ENCODE data around the gene KMT2A. TPM values are rescaled to one million over a fixed set of nuclear protein-coding genes. Genes with fewer than 3 reads are reported as not detected.

Gene KMT2A
- total and polyA plus RNA-seq, 12 donors = 9.5 to 107 (median 42.5) TPM

DNA sequence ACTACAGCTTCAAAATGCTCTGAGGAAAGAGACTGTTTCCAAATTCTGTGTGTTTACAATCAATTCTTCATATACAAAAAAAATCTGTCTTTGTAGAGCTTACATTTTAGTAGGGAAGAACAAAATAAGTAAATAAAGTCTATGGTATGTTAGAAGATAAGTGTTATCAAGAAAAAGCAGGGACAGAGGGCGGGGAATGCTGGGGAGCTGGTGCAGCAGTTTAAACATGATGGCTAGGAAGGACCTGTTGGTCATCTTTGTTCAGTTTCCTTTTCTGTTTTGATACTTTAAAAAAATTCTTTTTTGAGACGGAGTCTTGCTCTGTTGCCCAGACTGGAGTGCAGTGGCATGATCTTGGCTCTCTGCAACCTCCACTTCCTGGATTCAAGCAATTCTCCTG is 110.8 kb downstream of the KMT2A start:
- Histone ChIP-seq H3K27me3 (no peaks in the 10 kb centered on the region), H3K4me3 (no peak overlapping the region), H3K27ac (no peak overlapping the region), H3K36me3 (replicated peaks in 1 of 2) (peaks cover 0 to 30% of the 10 kb centered on the region in 2 donors), H3K9me3 (replicated peaks in 1 of 3) (no peaks in the 10 kb centered on the region), H3K4me1 (replicated peaks in 1 of 2) (no peaks in the 10 kb centered on the region)
- no peak for TF ChIP-seq POLR2A (IDR thresholded peaks at IDR 0.05)
- TF ChIP-seq, protein P1, sequence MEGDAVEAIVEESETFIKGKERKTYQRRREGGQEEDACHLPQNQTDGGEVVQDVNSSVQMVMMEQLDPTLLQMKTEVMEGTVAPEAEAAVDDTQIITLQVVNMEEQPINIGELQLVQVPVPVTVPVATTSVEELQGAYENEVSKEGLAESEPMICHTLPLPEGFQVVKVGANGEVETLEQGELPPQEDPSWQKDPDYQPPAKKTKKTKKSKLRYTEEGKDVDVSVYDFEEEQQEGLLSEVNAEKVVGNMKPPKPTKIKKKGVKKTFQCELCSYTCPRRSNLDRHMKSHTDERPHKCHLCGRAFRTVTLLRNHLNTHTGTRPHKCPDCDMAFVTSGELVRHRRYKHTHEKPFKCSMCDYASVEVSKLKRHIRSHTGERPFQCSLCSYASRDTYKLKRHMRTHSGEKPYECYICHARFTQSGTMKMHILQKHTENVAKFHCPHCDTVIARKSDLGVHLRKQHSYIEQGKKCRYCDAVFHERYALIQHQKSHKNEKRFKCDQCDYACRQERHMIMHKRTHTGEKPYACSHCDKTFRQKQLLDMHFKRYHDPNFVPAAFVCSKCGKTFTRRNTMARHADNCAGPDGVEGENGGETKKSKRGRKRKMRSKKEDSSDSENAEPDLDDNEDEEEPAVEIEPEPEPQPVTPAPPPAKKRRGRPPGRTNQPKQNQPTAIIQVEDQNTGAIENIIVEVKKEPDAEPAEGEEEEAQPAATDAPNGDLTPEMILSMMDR (IDR thresholded peaks at IDR 0.05) = no peak
- intact Hi-C loops (cut with DNase I) = no loop called here
- peak in 1 of 7 donors; percentile 4 for DNase-seq
- WGBS, 4 donors = 94 to 100% (median 97%) methylated on average over 2 of the region's 2 CpGs

DNA sequence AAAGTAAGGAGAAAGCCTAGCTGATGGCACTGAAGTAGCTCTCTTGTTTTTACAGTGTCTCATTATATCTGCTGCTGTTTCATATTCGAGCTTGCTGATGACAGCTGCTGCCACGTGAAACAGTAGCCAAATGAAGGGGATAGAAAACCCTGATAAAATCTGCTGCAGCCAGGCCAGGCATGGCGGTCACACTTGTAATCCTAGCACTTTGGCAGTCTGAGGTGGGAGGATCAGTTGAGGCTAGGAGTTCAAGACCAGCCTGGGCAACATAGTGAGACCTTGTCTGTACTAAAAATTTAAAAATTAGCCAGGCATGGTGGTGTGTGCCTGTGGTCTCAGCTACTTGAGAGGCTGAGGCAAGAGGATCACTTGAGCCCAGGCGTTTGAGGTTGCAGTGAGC is 116.0 kb downstream of the KMT2A start:
- Histone ChIP-seq H3K27me3 (no peaks in the 10 kb centered on the region), H3K9me3 (replicated peaks in 1 of 3) (no peaks in the 10 kb centered on the region), H3K4me3 (no peak overlapping the region), H3K36me3 (replicated peaks in 1 of 2) (peaks cover 0 to 49% of the 10 kb centered on the region in 2 donors), H3K4me1 (replicated peaks in 1 of 2) (no peaks in the 10 kb centered on the region), H3K27ac (no peak overlapping the region)
- TF ChIP-seq, protein P1 (IDR thresholded peaks at IDR 0.05) = no peak
- no peak for TF ChIP-seq POLR2A (IDR thresholded peaks at IDR 0.05)
- 87 to 90% (median 89%) methylated on average over 4 of the region's 4 CpGs for WGBS, 4 donors
- intact Hi-C loops (cut with DNase I) = no loop called here
- peak in 1 of 7 donors; percentile 66 for DNase-seq

DNA sequence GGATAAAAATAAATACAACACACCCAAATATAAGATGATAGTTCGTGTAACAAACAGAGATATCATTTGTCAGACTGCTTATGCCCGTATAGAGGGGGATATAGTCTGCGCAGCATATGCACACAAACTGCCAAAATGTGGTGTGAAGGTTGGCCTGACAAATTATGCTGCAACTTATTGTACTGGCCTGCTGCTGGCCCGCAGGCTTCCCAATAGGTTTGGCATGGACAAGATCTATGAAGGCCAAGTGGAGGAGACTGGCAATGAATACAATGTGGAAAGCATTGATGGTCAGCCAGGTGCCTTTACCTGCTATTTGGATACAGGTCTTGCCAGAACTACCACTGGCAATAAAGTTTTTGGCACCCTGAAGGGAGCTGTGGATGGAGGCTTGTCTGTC is 124.5 kb downstream of the KMT2A start:
- H3K27ac ChIP-seq = no peak overlapping the region
- H3K36me3 ChIP-seq (replicated peaks in 1 of 2) = peaks cover 0 to 15% of the 10 kb centered on the region in 2 donors
- DNase-seq = no peak
- WGBS, 4 donors = 87 to 93% (median 92%) methylated on average over 4 of the region's 4 CpGs
- peaks cover 0 to 5% of the 10 kb centered on the region in 2 donors for H3K4me1 ChIP-seq (replicated peaks in 1 of 2)
- H3K4me3 ChIP-seq = no peak overlapping the region
- H3K9me3 ChIP-seq (replicated peaks in 1 of 3) = no peaks in the 10 kb centered on the region
- no peaks in the 10 kb centered on the region for H3K27me3 ChIP-seq
- no peak for TF ChIP-seq POLR2A (IDR thresholded peaks at IDR 0.05)
- TF ChIP-seq, protein P1 (IDR thresholded peaks at IDR 0.05) = no peak
- intact Hi-C loops (cut with DNase I) = no loop called here

DNA sequence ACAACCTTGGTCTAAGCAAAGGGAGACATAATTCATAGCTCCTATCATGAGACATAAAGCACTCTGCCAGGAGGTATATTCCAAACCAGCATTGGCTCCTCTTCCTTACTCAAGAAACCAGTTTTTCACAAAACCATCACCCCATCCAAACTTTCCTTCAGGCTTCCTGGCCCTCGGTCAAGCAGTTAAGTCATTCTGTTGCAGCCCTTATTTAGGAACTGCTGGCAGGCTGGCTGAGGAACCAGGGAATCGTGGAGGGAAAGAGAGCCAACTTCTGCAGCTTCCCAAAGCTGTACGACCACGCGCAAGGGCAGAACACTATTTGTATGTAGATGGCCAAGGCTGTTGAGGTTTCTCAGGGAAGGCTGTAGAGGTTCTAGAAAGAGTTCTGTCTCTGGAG is 128.8 kb downstream of the KMT2A start:
- WGBS, 4 donors = 29 to 54% (median 43%) methylated on average over 3 to 5 of the region's 5 CpGs
- H3K4me3 ChIP-seq = peak overlapping the region in 2 of 4 donors; percentile 38 to 48
- H3K9me3 ChIP-seq (replicated peaks in 1 of 3) = no peaks in the 10 kb centered on the region
- no peak for TF ChIP-seq POLR2A (IDR thresholded peaks at IDR 0.05)
- TF ChIP-seq, protein P1 (IDR thresholded peaks at IDR 0.05) = no peak
- no peaks in the 10 kb centered on the region for H3K36me3 ChIP-seq (replicated peaks in 1 of 2)
- intact Hi-C loops (cut with DNase I) = no loop called here
- peak in 1 of 7 donors; percentile 26 for DNase-seq
- peaks cover 0 to 5% of the 10 kb centered on the region in 2 donors for H3K4me1 ChIP-seq (replicated peaks in 1 of 2)
- no peaks in the 10 kb centered on the region for H3K27me3 ChIP-seq
- peak overlapping the region in 1 of 5 donors; percentile 15 for H3K27ac ChIP-seq
